Central memory CD8-positive, alpha-beta T cell (primary cell): ENCODE data around the gene IQCF2.

ENCODE experiments used
- ATAC-seq: fragments of 150-1000 bp; cut with Tn5 transposase; replicated peaks from 2 replicates; pipeline ENCODE4 v1.10.0; 2022; ENCODE audit warnings: mild to moderate bottlenecking, moderate FRiP score, moderate number of reproducible peaks; ENCODE audit not compliant: poor library complexity, severe bottlenecking; ENCODE audit errors: extremely low read depth
- DNase-seq, 2 donors: peaks; one replicate each; pipeline ENCODE4 v3.0.0; 2021; ENCODE audit warnings: low spot score in 2 of 2
- H3K27ac Mint-ChIP-seq: one replicate; pipeline ENCODE4 v1.8.0; 2022; ENCODE audit warnings: low read depth, mild to moderate bottlenecking, moderate library complexity, mixed read lengths
- H3K27me3 Mint-ChIP-seq: one replicate; pipeline ENCODE4 v1.8.0; 2022; ENCODE audit warnings: mixed read lengths
- H3K36me3 Mint-ChIP-seq: one replicate; pipeline ENCODE4 v1.8.0; 2022; ENCODE audit warnings: mild to moderate bottlenecking, moderate library complexity, mixed read lengths; ENCODE audit not compliant: insufficient read depth
- H3K4me1 Mint-ChIP-seq: one replicate; pipeline ENCODE4 v1.8.0; 2022; ENCODE audit warnings: mixed read lengths
- H3K4me3 Mint-ChIP-seq: one replicate; pipeline ENCODE4 v1.8.0; 2022; ENCODE audit warnings: mild to moderate bottlenecking, moderate library complexity, mixed read lengths
- H3K9me3 Mint-ChIP-seq: one replicate; pipeline ENCODE4 v1.8.0; 2022; ENCODE audit warnings: mixed read lengths

Gene IQCF2

DNA sequence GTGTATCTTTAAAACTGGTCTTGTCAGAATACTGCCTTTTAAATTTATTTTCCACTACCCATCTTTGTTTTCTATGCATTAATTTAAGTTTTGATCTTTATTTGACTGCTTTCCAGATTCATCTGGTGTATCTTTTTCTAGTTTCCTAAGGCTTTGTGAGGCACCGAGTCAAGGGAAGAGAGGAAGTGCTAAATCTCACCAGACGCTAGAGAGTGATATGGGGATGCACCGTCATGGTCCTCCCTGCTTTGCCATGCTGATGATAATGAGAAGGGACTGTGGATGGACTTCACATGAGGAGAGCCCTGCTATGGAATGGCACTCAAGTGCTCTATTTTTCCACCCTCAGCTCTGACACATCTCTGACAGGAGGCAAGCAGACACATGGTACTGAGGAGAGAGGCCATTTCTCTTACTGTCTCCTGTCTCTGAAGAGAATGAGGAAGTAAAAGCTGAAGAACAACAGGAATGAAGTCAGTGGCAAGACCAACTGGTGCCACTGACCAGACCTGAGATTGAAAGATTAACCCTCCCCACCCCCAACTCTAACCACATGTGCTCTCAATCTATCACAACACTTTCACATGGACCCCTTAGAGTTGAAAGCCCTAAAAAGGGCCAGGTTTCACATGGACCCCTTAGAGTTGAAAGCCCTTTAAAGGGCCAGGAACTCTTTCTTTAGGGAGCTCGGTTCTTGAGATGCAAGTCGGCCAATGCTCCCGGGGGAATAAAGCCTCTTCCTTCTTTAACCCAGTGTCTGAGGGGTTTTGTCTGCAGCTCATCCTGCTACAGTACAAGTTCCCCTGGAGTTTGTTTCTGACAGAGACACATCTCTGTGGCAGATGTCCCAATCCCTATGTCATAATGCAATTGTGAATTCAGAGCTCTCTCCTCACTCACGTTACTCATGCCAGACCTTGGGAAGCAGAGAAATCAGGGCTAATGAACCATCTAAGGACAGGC is at the start of gene IQCF2:
TSS of gene IQCF2 (plus strand) at position 913 of the 963 bp plus-strand sequence. CDS start 52 bp downstream, outside the sequence.
- Mint-ChIP-seq H3K9me3 (no peaks in the 10 kb centered on the region), H3K27ac (no peak within 1 kb of the TSS), H3K27me3 (peaks cover 24% of the 10 kb centered on the region), H3K4me1 (peaks cover 7% of the 10 kb centered on the region), H3K4me3 (no peak within 1 kb of the TSS), H3K36me3 (no peaks in the 10 kb centered on the region)
- no peak for ATAC-seq
- no peak for DNase-seq

DNA sequence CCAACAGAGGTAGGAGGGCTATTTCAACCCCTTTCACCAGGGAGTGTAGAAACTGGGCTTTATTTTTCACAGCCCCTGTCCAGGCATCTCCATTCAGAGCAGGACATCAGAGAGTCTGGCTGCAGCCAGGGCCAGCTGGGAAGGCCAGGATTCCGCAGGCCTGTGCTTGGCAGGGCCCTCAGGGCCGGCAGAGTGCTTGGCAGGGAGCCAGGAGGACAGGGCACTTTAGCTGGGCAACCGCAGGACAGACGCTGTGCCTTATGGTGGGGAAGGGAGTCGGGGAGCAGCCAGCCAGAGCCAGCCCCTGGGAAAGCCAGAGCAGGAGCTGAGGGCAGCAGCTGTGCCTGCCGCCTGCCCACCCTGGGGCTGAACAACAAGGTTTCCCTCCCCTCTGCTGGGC is 47.9 kb upstream of the IQCF2 start:
- Mint-ChIP-seq H3K27ac (no peak overlapping the region), H3K9me3 (no peaks in the 10 kb centered on the region), H3K27me3 (peaks cover 28% of the 10 kb centered on the region), H3K4me1 (no peaks in the 10 kb centered on the region), H3K4me3 (no peak overlapping the region), H3K36me3 (no peaks in the 10 kb centered on the region)
- DNase-seq (no peak), ATAC-seq (no peak)

- H3K4me3 Mint-ChIP-seq: no peak overlapping the region
- DNase-seq (no peak), ATAC-seq (no peak)
- no peak overlapping the region for H3K27ac Mint-ChIP-seq
- H3K9me3 Mint-ChIP-seq: no peaks in the 10 kb centered on the region
- H3K27me3 Mint-ChIP-seq: peaks cover 31% of the 10 kb centered on the region
- H3K36me3 Mint-ChIP-seq: no peaks in the 10 kb centered on the region
- no peaks in the 10 kb centered on the region for H3K4me1 Mint-ChIP-seq
Observed at GRCh38 chr3:51814034-51814433, 47.4 kb upstream of the IQCF2 start.

DNA sequence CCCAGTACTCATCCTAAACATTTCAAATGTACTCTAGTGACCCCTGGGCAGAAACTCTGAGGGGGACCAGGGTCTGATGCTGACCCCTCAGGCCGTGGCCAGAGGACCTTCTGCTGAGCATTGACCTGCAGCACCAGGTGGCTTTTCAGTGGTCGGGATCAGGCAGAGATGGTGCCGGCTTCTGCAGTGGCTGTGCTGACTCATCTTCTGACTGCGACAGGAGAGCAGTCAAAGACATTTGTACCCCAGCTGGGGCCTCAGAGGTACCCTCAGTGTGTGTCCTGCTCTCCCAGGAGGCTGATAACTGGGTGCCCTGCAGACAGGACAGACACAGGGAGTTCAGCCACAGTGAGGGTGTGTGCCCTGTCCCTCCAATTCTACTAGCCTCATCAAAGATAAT is 45.8 kb upstream of the IQCF2 start:
- no peaks in the 10 kb centered on the region for H3K9me3 Mint-ChIP-seq
- H3K36me3 Mint-ChIP-seq: no peaks in the 10 kb centered on the region
- ATAC-seq: no peak
- peaks cover 40% of the 10 kb centered on the region for H3K27me3 Mint-ChIP-seq
- H3K4me3 Mint-ChIP-seq: no peak overlapping the region
- no peak overlapping the region for H3K27ac Mint-ChIP-seq
- peaks cover 8% of the 10 kb centered on the region for H3K4me1 Mint-ChIP-seq
- DNase-seq: no peak

GRCh38 chr3:51816723-51817122 is 44.7 kb upstream of the IQCF2 start:
- DNase-seq: no peak
- H3K9me3 Mint-ChIP-seq: peaks cover 3% of the 10 kb centered on the region
- no peak overlapping the region for H3K4me3 Mint-ChIP-seq
- H3K27ac Mint-ChIP-seq: no peak overlapping the region
- ATAC-seq: no peak
- peaks cover 42% of the 10 kb centered on the region for H3K27me3 Mint-ChIP-seq
- H3K4me1 Mint-ChIP-seq: peaks cover 12% of the 10 kb centered on the region
- no peaks in the 10 kb centered on the region for H3K36me3 Mint-ChIP-seq

DNA sequence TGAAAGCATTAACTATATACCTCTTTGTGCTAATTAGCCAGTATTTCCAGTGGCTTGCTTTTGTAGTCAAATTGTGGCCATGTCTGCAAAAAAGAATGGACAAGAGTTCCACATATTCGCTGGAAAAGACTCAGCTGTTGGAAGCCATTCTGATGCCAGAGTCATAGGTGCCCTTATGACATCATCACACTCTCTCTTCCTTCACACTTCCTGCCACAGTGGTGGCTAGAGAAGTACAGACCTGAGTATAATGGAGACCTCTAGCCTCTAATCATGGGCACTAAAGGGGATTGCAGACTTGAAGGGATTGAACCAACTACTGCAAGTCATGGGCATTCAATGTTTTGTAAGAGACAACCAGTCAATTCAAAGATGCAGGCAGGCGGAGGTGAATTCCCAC is 44.0 kb upstream of the IQCF2 start:
- no peak overlapping the region for H3K4me3 Mint-ChIP-seq
- DNase-seq (no peak), ATAC-seq (no peak)
- H3K4me1 Mint-ChIP-seq: peaks cover 12% of the 10 kb centered on the region
- peaks cover 5% of the 10 kb centered on the region for H3K9me3 Mint-ChIP-seq
- no peak overlapping the region for H3K27ac Mint-ChIP-seq
- H3K36me3 Mint-ChIP-seq: no peaks in the 10 kb centered on the region
- peaks cover 42% of the 10 kb centered on the region for H3K27me3 Mint-ChIP-seq

GRCh38 chr3:51819151-51819550 is 42.3 kb upstream of the IQCF2 start:
- Mint-ChIP-seq H3K4me3 (no peak overlapping the region), H3K9me3 (peaks cover 5% of the 10 kb centered on the region), H3K27me3 (peaks cover 42% of the 10 kb centered on the region), H3K27ac (no peak overlapping the region), H3K4me1 (peaks cover 28% of the 10 kb centered on the region), H3K36me3 (no peaks in the 10 kb centered on the region)
- no peak for DNase-seq
- no peak for ATAC-seq

DNA sequence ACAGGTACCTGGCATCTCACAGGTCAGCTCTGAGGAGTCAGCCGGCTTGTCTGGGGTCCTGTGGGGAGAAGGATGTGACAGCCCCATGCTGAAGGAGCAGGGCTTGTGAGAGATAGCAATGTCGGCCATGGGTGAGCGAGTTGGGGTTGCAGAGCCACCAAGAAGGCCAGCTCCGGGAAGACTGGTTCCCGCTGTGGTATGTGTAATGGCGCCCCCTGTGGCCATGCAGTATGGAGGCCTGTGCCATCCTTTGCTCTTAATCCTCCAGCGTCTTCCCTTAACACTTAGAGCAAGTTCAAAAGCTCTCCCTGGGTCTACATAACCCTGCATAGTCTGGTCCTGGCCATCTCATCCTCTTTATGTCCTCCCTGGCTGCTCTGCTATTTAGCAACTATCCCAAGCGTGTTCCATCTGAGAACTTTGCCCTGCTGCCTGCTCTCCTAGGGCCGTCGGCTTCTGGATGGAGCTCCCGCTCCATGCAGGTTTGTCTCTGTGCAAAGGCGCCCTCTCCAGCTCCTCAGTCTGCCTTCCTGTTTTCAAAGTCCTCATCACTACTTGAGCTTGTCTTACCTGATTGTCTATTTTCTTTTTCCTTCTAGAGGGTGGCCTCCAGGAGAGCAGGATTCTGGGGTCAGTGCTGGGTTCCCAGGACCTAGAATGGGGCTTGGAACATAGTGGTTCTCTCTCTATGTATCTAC is 41.6 kb upstream of the IQCF2 start:
- H3K9me3 Mint-ChIP-seq: peaks cover 5% of the 10 kb centered on the region
- ATAC-seq: no peak
- no peak overlapping the region for H3K4me3 Mint-ChIP-seq
- H3K27ac Mint-ChIP-seq: no peak overlapping the region
- no peak for DNase-seq
- no peaks in the 10 kb centered on the region for H3K36me3 Mint-ChIP-seq
- H3K4me1 Mint-ChIP-seq: peaks cover 28% of the 10 kb centered on the region
- H3K27me3 Mint-ChIP-seq: peaks cover 39% of the 10 kb centered on the region

- H3K4me3 Mint-ChIP-seq: no peak overlapping the region
- H3K9me3 Mint-ChIP-seq: peaks cover 11% of the 10 kb centered on the region
- no peak for DNase-seq
- no peak for ATAC-seq
- H3K36me3 Mint-ChIP-seq: no peaks in the 10 kb centered on the region
- peaks cover 8% of the 10 kb centered on the region for H3K4me1 Mint-ChIP-seq
- H3K27me3 Mint-ChIP-seq: peaks cover 46% of the 10 kb centered on the region
- no peak overlapping the region for H3K27ac Mint-ChIP-seq
Observed at GRCh38 chr3:51828297-51828696, 33.1 kb upstream of the IQCF2 start.

DNA sequence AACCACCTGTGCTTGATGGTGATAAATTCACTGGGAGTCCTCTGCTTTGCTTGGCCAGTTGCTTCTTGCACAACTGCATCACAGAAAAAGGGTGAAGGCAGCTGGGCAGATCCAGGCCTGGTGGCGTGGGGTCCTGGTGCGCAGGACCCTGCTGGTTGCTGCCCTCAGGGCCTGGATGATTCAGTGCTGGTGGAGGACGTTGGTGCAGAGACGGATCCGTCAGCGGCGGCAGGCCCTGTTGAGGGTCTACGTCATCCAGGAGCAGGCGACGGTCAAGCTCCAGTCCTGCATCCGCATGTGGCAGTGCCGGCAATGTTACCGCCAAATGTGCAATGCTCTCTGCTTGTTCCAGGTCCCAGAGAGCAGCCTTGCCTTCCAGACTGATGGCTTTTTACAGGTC is 31.1 kb upstream of the IQCF2 start:
- Mint-ChIP-seq H3K9me3 (peaks cover 11% of the 10 kb centered on the region), H3K27ac (no peak overlapping the region), H3K27me3 (peaks cover 60% of the 10 kb centered on the region), H3K36me3 (no peaks in the 10 kb centered on the region), H3K4me1 (no peaks in the 10 kb centered on the region), H3K4me3 (no peak overlapping the region)
- ATAC-seq (no peak), DNase-seq (no peak)

DNA sequence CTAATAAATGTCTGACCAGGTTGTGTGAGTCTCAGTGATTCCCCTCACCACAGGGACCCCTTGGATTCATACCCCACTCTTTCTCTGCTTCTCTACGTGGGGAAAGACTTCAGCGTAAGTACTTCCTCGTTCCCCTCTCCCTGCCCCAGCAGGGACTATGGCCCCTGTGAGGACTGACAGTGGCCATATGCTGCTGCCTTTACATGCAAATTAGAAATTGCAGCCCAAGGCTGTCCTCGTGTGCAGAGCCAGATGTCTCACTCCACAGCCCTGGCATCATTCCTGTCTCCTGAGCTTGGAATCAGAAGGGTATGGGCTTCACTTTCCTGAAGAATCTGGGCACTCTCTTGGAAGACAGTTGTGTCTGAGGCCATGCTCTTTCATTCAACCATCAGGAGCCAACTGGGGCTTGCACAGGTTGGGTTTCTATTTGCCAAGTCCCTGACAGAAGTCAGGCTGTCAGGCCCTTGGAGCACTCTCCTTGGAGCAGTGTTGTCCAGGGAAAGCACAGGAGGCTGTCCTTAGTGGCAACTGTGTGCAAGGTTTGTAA is 30.5 kb upstream of the IQCF2 start:
- DNase-seq: no peak
- peaks cover 59% of the 10 kb centered on the region for H3K27me3 Mint-ChIP-seq
- no peak for ATAC-seq
- no peaks in the 10 kb centered on the region for H3K4me1 Mint-ChIP-seq
- H3K36me3 Mint-ChIP-seq: no peaks in the 10 kb centered on the region
- H3K27ac Mint-ChIP-seq: no peak overlapping the region
- no peak overlapping the region for H3K4me3 Mint-ChIP-seq
- H3K9me3 Mint-ChIP-seq: peaks cover 11% of the 10 kb centered on the region

DNA sequence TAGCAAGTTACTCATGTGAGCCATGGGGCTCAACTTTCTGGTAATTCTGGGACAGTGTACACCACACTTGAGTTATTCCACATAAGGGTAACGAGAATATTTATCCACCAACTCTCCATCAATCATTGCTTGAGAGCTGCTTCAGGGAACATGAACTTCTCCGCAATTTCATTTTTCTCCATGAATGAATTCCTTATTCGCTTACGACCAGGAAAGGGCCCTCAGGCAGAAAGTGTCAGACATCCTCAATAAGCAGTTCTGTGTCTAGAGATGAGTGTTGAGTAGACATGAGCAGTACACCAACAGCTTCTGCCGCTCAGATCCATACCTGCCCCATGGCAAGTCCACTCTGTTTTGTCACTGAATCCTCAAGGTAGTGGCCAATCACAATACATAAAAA is 24.8 kb upstream of the IQCF2 start:
- Mint-ChIP-seq H3K27ac (no peak overlapping the region), H3K4me1 (no peaks in the 10 kb centered on the region), H3K36me3 (no peaks in the 10 kb centered on the region), H3K27me3 (peaks cover 52% of the 10 kb centered on the region), H3K4me3 (no peak overlapping the region), H3K9me3 (no peaks in the 10 kb centered on the region)
- no peak for ATAC-seq
- no peak for DNase-seq
